GM19238 (cell line): ENCODE data around the gene TNK2.
"Not testable (repeated sequence)": the region's sequence is repeated elsewhere in the genome, so short reads cannot be mapped to it uniquely, and the experiment has no call there.

ENCODE experiments used
- DNase-seq: peaks from one replicate; pipeline ENCODE4 v3.0.0; 2011; ENCODE audit warnings: low spot score; ENCODE audit not compliant: insufficient read length

Gene TNK2

GRCh38 chr3:195907934-195908693 is at the start of gene TNK2:
TSS of gene TNK2 (minus strand) at chr3:195908551. CDS start at chr3:195888588, 19,963 bp downstream.
- no peak for DNase-seq

GRCh38 chr3:195956577-195956976 is 48.2 kb upstream of the TNK2 start:
- no peak for DNase-seq

- not testable (repeated sequence) for DNase-seq
These were observed 47.1 kb upstream of the TNK2 start for GRCh38 chr3:195955416-195955841.

- not testable (repeated sequence) for DNase-seq
These were observed 46.4 kb upstream of the TNK2 start for GRCh38 chr3:195954752-195955119.

GRCh38 chr3:195954052-195954751 is 45.9 kb upstream of the TNK2 start:
- peak; percentile 90 for DNase-seq

- DNase-seq = not testable (repeated sequence)
These were observed 44.2 kb upstream of the TNK2 start for GRCh38 chr3:195952590-195952989.

- DNase-seq = not testable (repeated sequence)
These were observed 43.3 kb upstream of the TNK2 start for GRCh38 chr3:195951443-195952177.

GRCh38 chr3:195950731-195951130 is 42.4 kb upstream of the TNK2 start:
- DNase-seq = not testable (repeated sequence)

GRCh38 chr3:195950164-195950563 is 41.8 kb upstream of the TNK2 start:
- DNase-seq = not testable (repeated sequence)

GRCh38 chr3:195946910-195947699 is 38.8 kb upstream of the TNK2 start:
- DNase-seq = not testable (repeated sequence)

- not testable (repeated sequence) for DNase-seq
These were observed 33.0 kb upstream of the TNK2 start for GRCh38 chr3:195941265-195941815.

- DNase-seq = not testable (repeated sequence)
These were observed 32.5 kb upstream of the TNK2 start for GRCh38 chr3:195940806-195941205.

GRCh38 chr3:195939526-195940470 is 31.4 kb upstream of the TNK2 start:
- DNase-seq = not testable (repeated sequence)

- not testable (repeated sequence) for DNase-seq
These were observed 24.7 kb upstream of the TNK2 start for GRCh38 chr3:195933044-195933430.

- no peak for DNase-seq
These were observed 24.2 kb upstream of the TNK2 start for GRCh38 chr3:195932418-195933043.

- DNase-seq = no peak
These were observed 23.4 kb upstream of the TNK2 start for GRCh38 chr3:195931582-195932273.

GRCh38 chr3:195929452-195929851 is 21.1 kb upstream of the TNK2 start:
- no peak for DNase-seq

GRCh38 chr3:195921334-195921791 is 13.0 kb upstream of the TNK2 start:
- DNase-seq = no peak
